GM19372 (cell line): Measurements from ENCODE around the gene DNAJB7.
"Not testable (repeated sequence)": the region's sequence is repeated elsewhere in the genome, so short reads cannot be mapped to it uniquely, and the experiment has no call there.

Experiments
- ATAC-seq: cut with Tn5 transposase; IDR thresholded peaks from one replicate; pipeline ENCODE4 v1.9.1; 2021; ENCODE audit warnings: mild to moderate bottlenecking, low read depth, moderate library complexity; ENCODE audit not compliant: unreplicated experiment

The DNAJB7 gene

DNA sequence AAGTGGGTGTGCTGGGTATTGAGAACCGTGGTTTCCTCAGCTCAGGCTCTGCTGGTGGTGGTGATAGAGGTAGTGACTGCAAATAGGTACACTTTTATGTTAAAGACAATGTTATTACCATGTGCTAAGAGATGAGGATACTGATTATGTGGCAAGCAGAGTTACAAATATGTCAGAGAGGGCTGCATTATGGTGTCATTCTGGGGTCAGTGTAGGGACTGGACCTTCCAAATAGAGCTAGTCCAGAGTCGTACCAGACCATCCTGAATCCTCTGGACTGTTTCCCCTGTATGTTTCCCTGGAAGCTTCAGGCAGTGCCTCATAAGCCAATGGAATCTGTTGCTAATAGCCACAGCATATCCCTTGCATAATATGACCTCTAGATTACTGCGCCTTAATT is at the start of gene DNAJB7:
Gene DNAJB7 (minus strand): TSS at position 101 of the 400 bp plus-strand sequence. CDS start 119 bp downstream, outside the sequence.
- ATAC-seq: no peak

- no peak for ATAC-seq
These were observed 47.0 kb upstream of the DNAJB7 start for GRCh38 chr22:40908895-40909294.

DNA sequence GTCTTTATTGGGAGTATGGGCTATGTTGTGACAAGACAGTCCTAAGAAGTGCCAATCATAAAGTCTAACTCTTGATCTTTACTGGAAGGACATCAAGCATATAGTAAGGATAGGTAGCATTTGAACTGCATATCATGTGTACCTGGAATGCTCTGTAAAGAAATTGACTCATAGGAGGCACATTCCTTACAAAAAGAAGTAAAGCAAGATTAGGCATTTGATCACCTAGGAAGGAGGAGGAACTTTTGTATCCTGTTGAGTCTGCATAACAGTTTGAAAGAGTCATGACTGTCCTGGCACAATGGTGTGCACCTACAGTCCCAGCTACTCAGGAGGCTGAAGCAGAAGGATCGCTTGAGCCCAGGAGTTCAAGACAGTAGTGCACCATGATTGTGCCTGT is 42.2 kb upstream of the DNAJB7 start:
- ATAC-seq: no peak

GRCh38 chr22:40898850-40899357 is 37.0 kb upstream of the DNAJB7 start:
- ATAC-seq: no peak

GRCh38 chr22:40894417-40894816 is 32.5 kb upstream of the DNAJB7 start:
- no peak for ATAC-seq

DNA sequence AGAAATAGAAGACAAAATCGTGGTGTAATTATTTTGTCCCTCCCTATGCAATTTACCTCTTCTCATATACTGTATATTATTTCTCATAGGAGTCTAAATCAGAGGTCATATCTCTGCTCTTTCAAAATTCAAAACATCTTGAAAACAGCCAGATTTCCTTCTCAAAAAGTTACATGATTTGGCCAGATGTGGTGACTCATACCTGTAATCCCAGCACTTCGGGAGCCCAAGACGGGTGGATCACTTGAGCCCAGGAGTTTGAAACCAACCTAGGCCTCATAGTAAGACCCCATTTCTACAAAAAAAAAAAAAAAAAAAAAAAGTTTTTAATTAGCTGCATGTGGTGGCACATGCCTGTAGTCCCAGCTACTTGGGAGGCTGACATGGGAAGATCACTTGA is 29.0 kb upstream of the DNAJB7 start:
- ATAC-seq: no peak

DNA sequence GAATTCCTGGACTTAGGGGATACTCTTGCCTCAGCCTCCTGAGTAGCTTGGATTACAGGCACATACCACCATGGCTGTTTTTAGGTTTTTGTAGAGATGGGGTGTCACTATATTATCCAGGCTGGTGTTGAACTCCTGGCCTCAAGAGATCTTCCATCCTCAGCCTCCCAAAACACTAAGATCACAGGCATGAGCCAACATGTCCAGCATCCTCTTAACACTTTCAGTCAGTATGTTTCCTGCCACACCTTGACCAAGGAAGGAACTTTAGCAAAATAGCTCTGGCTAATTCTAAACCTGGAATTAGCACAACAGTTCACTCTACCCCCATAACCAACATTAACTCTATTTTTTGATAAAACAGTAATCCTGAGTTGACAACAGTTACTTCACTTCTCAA is 27.2 kb upstream of the DNAJB7 start:
- no peak for ATAC-seq

GRCh38 chr22:40878922-40879321 is 17.0 kb upstream of the DNAJB7 start:
- no peak for ATAC-seq

DNA sequence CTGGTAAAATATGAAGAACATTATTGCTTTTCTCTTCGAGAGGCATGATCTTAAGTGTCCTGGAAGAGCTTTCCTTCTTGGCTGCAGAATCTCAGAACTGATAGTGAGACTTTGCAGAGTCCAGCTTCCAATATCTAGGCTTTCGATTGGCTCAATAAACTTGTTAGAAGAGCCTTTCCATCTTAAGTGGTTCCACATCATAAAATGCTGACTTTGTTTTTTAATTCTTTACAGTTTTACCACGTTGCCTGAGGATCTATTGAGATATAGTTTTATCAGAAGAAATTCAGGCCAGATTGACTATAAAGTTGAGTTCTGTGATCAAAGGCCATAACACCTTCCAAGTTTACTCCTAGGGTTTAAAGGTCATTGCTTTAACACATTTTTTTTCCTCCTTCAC is 15.6 kb upstream of the DNAJB7 start:
- ATAC-seq: no peak

DNA sequence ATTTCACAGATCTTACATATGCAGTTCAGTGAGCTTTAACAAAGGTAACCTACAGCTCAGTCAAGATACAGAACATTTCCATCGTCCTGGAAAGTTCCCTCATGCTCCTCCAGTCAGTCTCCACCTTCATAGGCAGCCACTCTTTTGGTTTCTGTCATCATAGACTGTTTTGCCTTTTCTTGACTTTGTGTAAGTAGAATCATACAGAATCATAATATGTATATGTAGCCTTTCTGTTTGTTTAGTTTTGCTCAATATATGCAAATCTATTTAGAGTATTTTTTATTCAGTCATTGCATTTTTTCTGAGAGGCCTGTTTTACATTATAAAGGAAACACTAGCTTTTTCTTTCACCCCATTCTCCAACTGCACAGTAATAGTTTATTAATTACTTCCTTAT is 15.0 kb upstream of the DNAJB7 start:
- ATAC-seq: no peak

DNA sequence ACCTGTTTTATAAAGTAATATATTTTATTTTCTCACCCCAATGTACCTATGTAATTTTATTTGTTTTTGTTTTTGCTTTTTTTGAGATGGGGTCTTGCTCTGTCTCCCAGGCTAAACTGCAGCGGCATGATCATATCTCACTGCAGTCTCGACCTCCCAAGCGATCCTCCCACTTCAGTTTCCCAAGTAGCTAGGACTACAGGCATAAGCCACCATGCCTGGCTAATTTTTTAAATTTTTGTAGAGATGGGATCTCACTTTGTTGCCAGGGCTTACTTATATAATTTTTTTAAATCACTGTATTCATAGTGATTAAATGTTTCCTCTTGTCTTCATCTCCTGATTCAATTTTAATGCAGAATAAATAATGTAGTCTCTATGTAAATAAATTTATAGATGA is 13.2 kb upstream of the DNAJB7 start:
- ATAC-seq: no peak

GRCh38 chr22:40874016-40874415 is 12.1 kb upstream of the DNAJB7 start:
- no peak for ATAC-seq

DNA sequence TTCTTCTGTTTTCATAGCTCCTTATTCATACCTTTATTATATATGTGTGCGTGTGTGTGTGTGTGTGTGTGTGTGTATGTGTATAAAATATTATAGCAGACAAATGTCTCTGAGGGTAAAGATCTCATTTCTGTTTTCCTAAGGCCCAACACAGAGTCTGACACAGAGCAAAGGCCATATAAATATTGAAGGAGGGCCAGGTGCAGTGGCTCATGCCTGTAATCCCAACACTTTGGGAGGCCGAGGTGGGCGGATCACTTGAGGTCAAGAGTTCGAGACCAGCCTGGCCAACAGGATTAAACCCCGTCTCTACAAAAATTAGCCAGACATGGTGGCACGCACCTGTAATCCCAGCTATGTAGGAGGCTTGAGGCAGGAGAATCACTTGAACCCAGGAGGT is 6.5 kb upstream of the DNAJB7 start:
- ATAC-seq: not testable (repeated sequence)

- no peak for ATAC-seq
These were observed 5.2 kb upstream of the DNAJB7 start for GRCh38 chr22:40867109-40867508.

DNA sequence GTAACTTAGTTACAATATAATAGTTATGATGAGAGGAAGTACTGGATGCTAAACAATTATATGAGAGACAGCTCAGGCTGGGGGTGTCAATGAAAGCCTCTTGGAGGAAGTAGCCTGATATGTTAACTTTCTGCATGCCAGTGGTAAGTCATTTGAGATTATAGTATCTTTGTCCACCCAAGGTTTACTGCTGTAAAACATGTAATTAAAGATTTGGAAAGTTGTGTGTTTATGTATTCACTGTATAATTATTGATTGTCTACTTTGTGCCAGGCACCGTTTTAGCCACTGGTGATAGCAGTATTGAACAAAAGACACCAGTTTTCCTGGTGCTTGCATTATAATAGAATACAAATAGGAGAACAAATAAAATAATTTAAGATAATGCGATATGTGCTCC is 624 bp upstream of the DNAJB7 start:
- ATAC-seq: no peak

DNA sequence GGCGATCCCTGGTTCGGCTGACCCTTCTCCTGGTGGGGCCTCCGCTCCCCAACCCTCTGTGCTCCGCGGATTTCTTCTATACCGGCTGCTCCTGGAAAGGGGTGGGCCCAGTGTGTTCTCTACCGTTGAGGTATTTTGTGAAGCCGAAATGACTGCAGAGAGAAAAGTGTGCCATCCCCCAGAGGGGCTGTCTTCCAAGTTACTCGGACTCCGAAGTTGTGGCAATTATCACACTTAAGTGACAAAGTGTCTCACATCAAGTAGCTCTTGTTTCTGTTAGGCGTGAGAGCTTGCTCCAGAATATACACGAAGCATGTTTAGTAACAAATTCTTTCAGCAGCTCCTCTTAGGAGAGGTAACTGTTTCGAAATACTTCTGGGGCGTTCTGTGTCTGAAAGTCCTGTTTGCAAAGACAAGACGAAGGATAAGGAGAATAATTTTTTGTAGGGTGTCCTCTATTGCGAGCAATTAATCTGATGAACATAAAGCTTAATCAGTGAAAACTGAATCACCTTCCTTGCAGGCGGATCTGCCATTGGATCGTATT is 4.5 kb downstream of the DNAJB7 start:
- no peak for ATAC-seq

DNA sequence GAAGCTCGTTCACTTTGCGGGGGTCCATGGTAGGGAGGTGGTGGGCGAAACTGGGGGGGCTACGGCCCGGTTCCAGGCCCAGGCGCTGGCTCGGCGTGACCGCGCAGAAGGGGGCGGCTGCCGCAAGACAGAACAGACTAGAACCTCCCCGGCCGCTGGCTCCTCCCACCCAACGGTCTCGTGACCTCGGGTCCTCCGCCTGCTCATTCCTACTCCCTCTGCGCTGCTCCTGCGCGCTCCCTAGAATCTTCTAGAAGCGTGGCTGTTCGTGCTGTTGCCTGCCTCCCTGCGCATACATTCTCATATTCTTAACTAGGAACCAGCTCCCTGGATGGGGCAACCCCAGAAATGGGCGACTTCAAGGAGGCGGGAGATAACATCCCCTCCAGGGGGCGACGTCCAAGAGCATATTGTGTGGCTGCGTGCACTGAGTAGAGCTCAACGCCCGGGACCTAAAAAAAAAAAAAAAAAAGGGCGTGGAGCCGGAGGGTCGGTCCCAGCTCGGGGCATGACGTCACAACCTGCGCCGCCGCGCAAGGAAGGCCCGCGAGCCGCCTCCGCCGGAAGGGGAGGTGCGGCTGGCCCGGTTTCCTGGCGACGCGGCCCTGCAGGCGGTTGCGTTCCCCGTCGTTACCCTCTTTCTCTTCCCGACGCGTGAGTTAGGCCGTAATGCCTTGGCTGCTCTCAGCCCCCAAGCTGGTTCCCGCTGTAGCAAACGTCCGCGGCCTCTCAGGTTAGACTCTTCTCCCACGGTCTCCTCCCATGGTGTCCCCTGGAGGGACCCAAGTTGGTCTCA is 5.2 kb downstream of the DNAJB7 start, which contains the start of the genes ST13 and XPNPEP3:
Gene ST13 (minus strand): TSS at position 127 of the 796 bp plus-strand sequence. CDS start 99 bp downstream, at position 28.
Gene XPNPEP3 (plus strand): TSS at position 636 of the 796 bp plus-strand sequence. CDS start 34 bp downstream, at position 670.
- ATAC-seq: peak; percentile 87

- ATAC-seq: peak; percentile 0
These were observed 5.9 kb downstream of the DNAJB7 start for GRCh38 chr22:40855979-40856512.

- ATAC-seq: no peak
These were observed 6.6 kb downstream of the DNAJB7 start for GRCh38 chr22:40855071-40855978.

DNA sequence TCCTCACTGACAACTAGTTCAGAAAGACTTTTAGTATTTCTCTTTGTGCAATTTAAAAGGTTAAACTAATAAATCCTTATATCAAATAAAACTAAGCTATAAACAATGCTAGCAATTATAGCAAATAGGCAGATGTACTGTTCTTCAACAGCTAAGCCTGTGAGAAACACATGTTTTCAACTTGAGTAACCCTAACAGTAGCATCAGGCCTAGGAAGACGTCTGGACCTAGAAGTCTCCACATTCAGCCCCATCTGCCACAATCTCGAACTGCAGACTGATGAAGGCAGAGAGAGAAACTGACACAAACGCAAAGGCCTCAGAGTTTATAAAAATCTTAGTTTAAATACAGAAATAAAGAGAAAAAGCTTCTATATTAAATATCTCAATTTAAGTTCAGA is 8.0 kb downstream of the DNAJB7 start:
- ATAC-seq: no peak
